NCI-H1694 (cell line): ENCODE results near the gene RETREG2.

ENCODE experiments used
- DNase-seq: peaks from one replicate; lab custom pipeline; 2025; lab: John Stamatoyannopoulos, UW

RETREG2 gene

GRCh38 chr2:219169930-219170654, 8.0 kb upstream of the RETREG2 start, which contains the start of gene SLC23A3:
Gene SLC23A3 (minus strand): TSS chr2:219170029. CDS start chr2:219169984, 45 bp downstream.
- no peak for DNase-seq

GRCh38 chr2:219171231-219171651, 6.8 kb upstream of the RETREG2 start:
- DNase-seq: peak; percentile 57

GRCh38 chr2:219172231-219173154, 5.6 kb upstream of the RETREG2 start:
- DNase-seq: no peak

GRCh38 chr2:219173176-219173575, 4.9 kb upstream of the RETREG2 start:
- no peak for DNase-seq

GRCh38 chr2:219174146-219174545, 3.9 kb upstream of the RETREG2 start:
- no peak for DNase-seq

- no peak for DNase-seq
Measured at GRCh38 chr2:219174801-219175200, 3.3 kb upstream of the RETREG2 start.

GRCh38 chr2:219175486-219175885, 2.6 kb upstream of the RETREG2 start:
- no peak for DNase-seq

GRCh38 chr2:219175928-219176817, 1.9 kb upstream of the RETREG2 start:
- DNase-seq: no peak

GRCh38 chr2:219176818-219177551, 1.1 kb upstream of the RETREG2 start, which contains the start of gene CNPPD1:
Gene CNPPD1 (minus strand): TSS chr2:219176925. CDS start chr2:219176828, 97 bp downstream.
- peak; percentile 35 for DNase-seq

GRCh38 chr2:219178377-219179175, 501 bp downstream of the RETREG2 start:
- DNase-seq: peak; percentile 5

- DNase-seq: no peak
Measured at GRCh38 chr2:219179601-219180465, 1.8 kb downstream of the RETREG2 start.

- DNase-seq: no peak
Measured at GRCh38 chr2:219180961-219181360, 2.9 kb downstream of the RETREG2 start.

GRCh38 chr2:219181531-219181930, 3.5 kb downstream of the RETREG2 start:
- DNase-seq: no peak

- no peak for DNase-seq
Measured at GRCh38 chr2:219182331-219183150, 4.5 kb downstream of the RETREG2 start.

- DNase-seq: no peak
Measured at GRCh38 chr2:219183151-219183772, 5.2 kb downstream of the RETREG2 start.

- DNase-seq: peak; percentile 72
Measured at GRCh38 chr2:219184121-219184520, 6.0 kb downstream of the RETREG2 start.

- DNase-seq: no peak
Measured at GRCh38 chr2:219186754-219187456, 8.8 kb downstream of the RETREG2 start.
